Measurements from ENCODE around the gene GRB2. TPM values are rescaled to one million over a fixed set of nuclear protein-coding genes. Genes with fewer than 3 reads are reported as not detected.
"Not testable (repeated sequence)": the region's sequence is repeated elsewhere in the genome, so short reads cannot be mapped to it uniquely, and the experiment has no call there.

The GRB2 gene
- total RNA-seq, 1 donor from 2014 or later: 59.1 TPM

GRCh38 chr17:75384751-75385150 lies 20.7 kb downstream of the GRB2 start:
- Mint-ChIP-seq H3K27ac (ENCODE audit: unreplicated experiment) (no peak overlapping the region), H3K4me3 (ENCODE audit: unreplicated experiment) (no peak overlapping the region), H3K9me3 (ENCODE audit: unreplicated experiment) (no peaks in the 10 kb centered on the region), H3K36me3 (ENCODE audit: unreplicated experiment) (no peaks in the 10 kb centered on the region), H3K27me3 (ENCODE audit: unreplicated experiment) (no peaks in the 10 kb centered on the region), H3K4me1 (ENCODE audit: unreplicated experiment) (peaks cover 18% of the 10 kb centered on the region)
- no peak for TF ChIP-seq CTCF (IDR thresholded peaks at IDR 0.05)
- DNase-seq (ENCODE audit: extremely low spot score, unreplicated experiment): no peak

- Mint-ChIP-seq H3K36me3 (ENCODE audit: unreplicated experiment) (no peaks in the 10 kb centered on the region), H3K27ac (ENCODE audit: unreplicated experiment) (no peak overlapping the region), H3K4me1 (ENCODE audit: unreplicated experiment) (peaks cover 16% of the 10 kb centered on the region), H3K9me3 (ENCODE audit: unreplicated experiment) (no peaks in the 10 kb centered on the region), H3K4me3 (ENCODE audit: unreplicated experiment) (no peak overlapping the region), H3K27me3 (ENCODE audit: unreplicated experiment) (no peaks in the 10 kb centered on the region)
- no peak for TF ChIP-seq CTCF (IDR thresholded peaks at IDR 0.05)
- no peak for DNase-seq (ENCODE audit: extremely low spot score, unreplicated experiment)
Measured at GRCh38 chr17:75383842-75384195, 21.7 kb downstream of the GRB2 start.

GRCh38 chr17:75380750-75381149 lies 24.7 kb downstream of the GRB2 start:
- peaks cover 15% of the 10 kb centered on the region for H3K4me1 Mint-ChIP-seq (ENCODE audit: unreplicated experiment)
- no peak for DNase-seq (ENCODE audit: extremely low spot score, unreplicated experiment)
- peak overlapping the region; percentile 41 for H3K27ac Mint-ChIP-seq (ENCODE audit: unreplicated experiment)
- no peaks in the 10 kb centered on the region for H3K36me3 Mint-ChIP-seq (ENCODE audit: unreplicated experiment)
- no peak overlapping the region for H3K4me3 Mint-ChIP-seq (ENCODE audit: unreplicated experiment)
- no peak for TF ChIP-seq CTCF (IDR thresholded peaks at IDR 0.05)
- H3K9me3 Mint-ChIP-seq (ENCODE audit: unreplicated experiment): no peaks in the 10 kb centered on the region
- H3K27me3 Mint-ChIP-seq (ENCODE audit: unreplicated experiment): no peaks in the 10 kb centered on the region

- no peak for DNase-seq (ENCODE audit: extremely low spot score, unreplicated experiment)
- H3K4me3 Mint-ChIP-seq (ENCODE audit: unreplicated experiment): no peak overlapping the region
- TF ChIP-seq CTCF (IDR thresholded peaks at IDR 0.05): no peak
Measured at GRCh38 chr17:75380315-75380714, 25.2 kb downstream of the GRB2 start.

GRCh38 chr17:75379426-75379825 lies 26.1 kb downstream of the GRB2 start:
- H3K4me3 Mint-ChIP-seq (ENCODE audit: unreplicated experiment); H3K36me3 Mint-ChIP-seq (ENCODE audit: unreplicated experiment); H3K27me3 Mint-ChIP-seq (ENCODE audit: unreplicated experiment): not testable (repeated sequence)

More at GRCh38 chr17:75380315-75380714, 25.2 kb downstream of the GRB2 start:
- Mint-ChIP-seq H3K4me1 (ENCODE audit: unreplicated experiment) (peaks cover 15% of the 10 kb centered on the region), H3K27ac (ENCODE audit: unreplicated experiment) (peak overlapping the region; percentile 41), H3K36me3 (ENCODE audit: unreplicated experiment) (peaks cover under 1% of the 10 kb centered on the region), H3K27me3 (ENCODE audit: unreplicated experiment) (no peaks in the 10 kb centered on the region), H3K9me3 (ENCODE audit: unreplicated experiment) (no peaks in the 10 kb centered on the region)

GRCh38 chr17:75373280-75373679 lies 32.2 kb downstream of the GRB2 start:
- no peaks in the 10 kb centered on the region for H3K9me3 Mint-ChIP-seq (ENCODE audit: unreplicated experiment)
- no peak overlapping the region for H3K4me3 Mint-ChIP-seq (ENCODE audit: unreplicated experiment)
- TF ChIP-seq CTCF (IDR thresholded peaks at IDR 0.05): no peak
- H3K27me3 Mint-ChIP-seq (ENCODE audit: unreplicated experiment): no peaks in the 10 kb centered on the region
- no peak overlapping the region for H3K27ac Mint-ChIP-seq (ENCODE audit: unreplicated experiment)
- peaks cover 3% of the 10 kb centered on the region for H3K36me3 Mint-ChIP-seq (ENCODE audit: unreplicated experiment)
- no peak for DNase-seq (ENCODE audit: extremely low spot score, unreplicated experiment)
- H3K4me1 Mint-ChIP-seq (ENCODE audit: unreplicated experiment): peaks cover 24% of the 10 kb centered on the region

More at GRCh38 chr17:75379426-75379825, 26.1 kb downstream of the GRB2 start:
- DNase-seq (ENCODE audit: extremely low spot score, unreplicated experiment); H3K9me3 Mint-ChIP-seq (ENCODE audit: unreplicated experiment); H3K27ac Mint-ChIP-seq (ENCODE audit: unreplicated experiment): not testable (repeated sequence)
- H3K4me1 Mint-ChIP-seq (ENCODE audit: unreplicated experiment): peaks cover 15% of the 10 kb centered on the region

Data from osteocyte (in vitro differentiated cells).